Endometrial microvascular endothelial cells (primary cell): Measurements from ENCODE around the gene CD79B. TPM values are rescaled to one million over a fixed set of nuclear protein-coding genes. Genes with fewer than 3 reads are reported as not detected.

Source experiments
- in situ Hi-C: cut with HindIII; loops from 2 replicates; pipeline ENCODE4 v1.10.0; 2017; ENCODE audit warnings: low sequenced_read_pairs, low pct_unique_long_range_greater_than_20kb; ENCODE audit errors: inconsistent ontology term
- total RNA-seq: library from RNA; depleted of rRNA; stranded (reverse); fragments of >200 nt; gene quantifications from one replicate; pipeline ENCODE4 v1.2.3, GENCODE V29; 2015; ENCODE audit errors: inconsistent ontology term

CD79B gene
- 0.93 TPM for total RNA-seq

- in situ Hi-C loops = no loop called here
These were observed at the start of gene CD79B for GRCh38 chr17:63931981-63932561. CD79B (minus strand) TSS chr17:63932331; CDS start chr17:63932261, 70 bp downstream.

GRCh38 chr17:63978272-63979200, 46.4 kb upstream of the CD79B start:
- in situ Hi-C loops = no loop called here

GRCh38 chr17:63976702-63977101, 44.6 kb upstream of the CD79B start:
- in situ Hi-C loops = no loop called here

- in situ Hi-C loops = no loop called here
These were observed 43.5 kb upstream of the CD79B start for GRCh38 chr17:63975541-63976092.

GRCh38 chr17:63974594-63975192, 42.6 kb upstream of the CD79B start:
- in situ Hi-C loops = no loop called here

GRCh38 chr17:63973930-63974593, 41.9 kb upstream of the CD79B start:
- in situ Hi-C loops = no loop called here

- in situ Hi-C loops = no loop called here
These were observed 41.1 kb upstream of the CD79B start for GRCh38 chr17:63973247-63973646.

- in situ Hi-C loops = no loop called here
These were observed 40.7 kb upstream of the CD79B start, which contains the start of gene SCN4A for GRCh38 chr17:63972796-63973195. SCN4A (minus strand) TSS chr17:63972918; CDS start chr17:63972841, 77 bp downstream.

- in situ Hi-C loops = no loop called here
These were observed 37.1 kb upstream of the CD79B start for GRCh38 chr17:63969278-63969677.

GRCh38 chr17:63967953-63968352, 35.8 kb upstream of the CD79B start:
- in situ Hi-C loops = no loop called here

- in situ Hi-C loops = no loop called here
These were observed 34.6 kb upstream of the CD79B start for GRCh38 chr17:63966646-63967264.

GRCh38 chr17:63963123-63963522, 31.0 kb upstream of the CD79B start:
- in situ Hi-C loops = no loop called here

GRCh38 chr17:63962298-63962744, 30.2 kb upstream of the CD79B start:
- in situ Hi-C loops = no loop called here

GRCh38 chr17:63961355-63962212, 29.5 kb upstream of the CD79B start:
- in situ Hi-C loops = no loop called here

- in situ Hi-C loops = no loop called here
These were observed 28.3 kb upstream of the CD79B start for GRCh38 chr17:63960430-63960829.

- in situ Hi-C loops = no loop called here
These were observed 27.9 kb upstream of the CD79B start for GRCh38 chr17:63960006-63960405.

GRCh38 chr17:63956296-63956920, 24.3 kb upstream of the CD79B start:
- in situ Hi-C loops = no loop called here
